RWPE2 (cell line): Measurements from ENCODE around the gene BTG2.

ENCODE experiments used
- ATAC-seq: fragments of 200-7000 bp; cut with Tn5 transposase; 3 replicates; pipeline ENCODE4 v1.9.1; 2021; ENCODE audit warnings: low read depth
- DNase-seq: peaks from one replicate; pipeline ENCODE4 v3.0.0-alpha.2; 2020; ENCODE audit warnings: low spot score
- H3K27ac ChIP-seq: fragments of 450-650 bp; 2 replicates; pipeline ENCODE4 v1.5.1; 2017; ENCODE audit warnings: mild to moderate bottlenecking; ENCODE audit not compliant: poor library complexity, severe bottlenecking
- H3K27me3 ChIP-seq: fragments of 250-450 bp; sonication (Bioruptor Pico); 2 replicates; pipeline ENCODE4 v1.5.1; 2021; ENCODE audit warnings: mild to moderate bottlenecking, moderate library complexity; ENCODE audit not compliant: insufficient read depth, poor library complexity, severe bottlenecking
- H3K36me3 ChIP-seq: fragments of 250-450 bp; sonication (Bioruptor Pico); 2 replicates; pipeline ENCODE4 v1.5.1; 2020; ENCODE audit warnings: low read depth, mild to moderate bottlenecking, moderate library complexity
- H3K4me1 ChIP-seq: fragments of 250-450 bp; sonication (Bioruptor Pico); 2 replicates; pipeline ENCODE4 v1.5.1; 2021; ENCODE audit warnings: mild to moderate bottlenecking, moderate library complexity; ENCODE audit not compliant: insufficient read depth, poor library complexity, severe bottlenecking
- H3K4me3 ChIP-seq: fragments of 250-450 bp; sonication (Bioruptor Pico); 2 replicates; pipeline ENCODE4 v1.5.1; 2021; ENCODE audit warnings: mild to moderate bottlenecking, moderate library complexity; ENCODE audit not compliant: severe bottlenecking
- H3K9me3 ChIP-seq: fragments of 250-450 bp; sonication (Bioruptor Pico); 2 replicates; pipeline ENCODE4 v1.5.1; 2021; ENCODE audit warnings: mild to moderate bottlenecking, moderate library complexity; ENCODE audit not compliant: severe bottlenecking
- CTCF ChIP-seq: fragments of 450-650 bp; IDR thresholded peaks from one replicate; pipeline ENCODE4 v1.5.1; 2017; ENCODE audit warnings: mild to moderate bottlenecking, moderate library complexity; ENCODE audit not compliant: poor library complexity, severe bottlenecking

The BTG2 gene

GRCh38 chr1:203281851-203282661, 23.3 kb upstream of the BTG2 start:
- ATAC-seq, result no peak
- Histone ChIP-seq H3K27me3 (no peaks in the 10 kb centered on the region), H3K4me3 (no peak overlapping the region), H3K9me3 (no peaks in the 10 kb centered on the region), H3K4me1 (peaks cover 11% of the 10 kb centered on the region), H3K27ac (no peak overlapping the region), H3K36me3 (no peaks in the 10 kb centered on the region)
- no peak for TF ChIP-seq CTCF
- DNase-seq, result peak; percentile 28

- peak; percentile 23 for DNase-seq
- no peak overlapping the region for H3K4me3 ChIP-seq
These were observed 22.4 kb upstream of the BTG2 start for GRCh38 chr1:203282720-203283542.

GRCh38 chr1:203283597-203283996, 21.7 kb upstream of the BTG2 start:
- DNase-seq (peak; percentile 9), ATAC-seq (no peak)
- Histone ChIP-seq H3K27me3 (no peaks in the 10 kb centered on the region), H3K36me3 (no peaks in the 10 kb centered on the region), H3K4me3 (no peak overlapping the region), H3K4me1 (peaks cover 16% of the 10 kb centered on the region), H3K9me3 (no peaks in the 10 kb centered on the region), H3K27ac (no peak overlapping the region)
- TF ChIP-seq CTCF, result no peak

More at GRCh38 chr1:203282720-203283542, 22.4 kb upstream of the BTG2 start:
- Histone ChIP-seq H3K9me3 (no peaks in the 10 kb centered on the region), H3K36me3 (no peaks in the 10 kb centered on the region), H3K27me3 (no peaks in the 10 kb centered on the region), H3K4me1 (peaks cover 16% of the 10 kb centered on the region), H3K27ac (no peak overlapping the region)
- ATAC-seq, result no peak
- no peak for TF ChIP-seq CTCF

GRCh38 chr1:203284411-203285123, 20.8 kb upstream of the BTG2 start:
- H3K27ac ChIP-seq, result no peak overlapping the region
- H3K27me3 ChIP-seq, result no peaks in the 10 kb centered on the region
- peaks cover 16% of the 10 kb centered on the region for H3K4me1 ChIP-seq
- DNase-seq (peak; percentile 15), ATAC-seq (no peak)
- H3K9me3 ChIP-seq, result no peaks in the 10 kb centered on the region
- no peaks in the 10 kb centered on the region for H3K36me3 ChIP-seq
- TF ChIP-seq CTCF, result no peak
- no peak overlapping the region for H3K4me3 ChIP-seq
